HepG2 (cell line): ENCODE data around the gene SMARCD1. TPM values are rescaled to one million over a fixed set of nuclear protein-coding genes. Genes with fewer than 3 reads are reported as not detected.

Experiments
- AGO1 ChIP-seq: fragments of 200-400 bp; formaldehyde crosslinking; IDR thresholded peaks from 2 replicates; pipeline ENCODE4 v1.6.1; 2017; ENCODE audit warnings: mild to moderate bottlenecking, low read depth, low read length, moderate library complexity; ENCODE audit not compliant: poor library complexity, severe bottlenecking
- BORCS8-MEF2B ChIP-seq: sonication (generic); formaldehyde crosslinking; IDR thresholded peaks from 2 replicates; pipeline ENCODE4 v1.8.0; 2022; ENCODE audit warnings: mild to moderate bottlenecking, missing genetic modification reagents
- GATAD2A ChIP-seq: IDR thresholded peaks from 2 replicates; pipeline ENCODE4 v1.6.1; 2016
- KDM6A ChIP-seq: IDR thresholded peaks from 2 replicates; pipeline ENCODE4 v1.6.1; 2016; ENCODE audit warnings: low read depth
- MEIS1 ChIP-seq: sonication (generic); formaldehyde crosslinking; IDR thresholded peaks from 2 replicates; pipeline ENCODE4 v1.9.0; 2021; ENCODE audit warnings: mild to moderate bottlenecking, missing genetic modification reagents, moderate library complexity, borderline replicate concordance
- RXRB ChIP-seq: IDR thresholded peaks from 2 replicates; pipeline ENCODE4 v1.6.1; 2016; ENCODE audit warnings: borderline replicate concordance, missing genetic modification reagents, missing compliant biosample characterization
- SAP130 ChIP-seq: IDR thresholded peaks from 2 replicates; pipeline ENCODE4 v1.6.1; 2016; ENCODE audit warnings: low read depth
- YEATS2 ChIP-seq: sonication (generic); formaldehyde crosslinking; IDR thresholded peaks from 2 replicates; pipeline ENCODE4 v1.4.0; 2020; ENCODE audit warnings: missing genetic modification reagents, borderline replicate concordance
- ZMYM2 ChIP-seq: sonication (generic); formaldehyde crosslinking; IDR thresholded peaks from 2 replicates; pipeline ENCODE4 v1.8.0; 2022; ENCODE audit warnings: mild to moderate bottlenecking, missing genetic modification reagents
- polyA plus RNA-seq, 8 experiments: library from polyadenylated mRNA; depleted of rRNA in 3 of 8; stranded (reverse) in 7 of 8; unstranded in 1 of 8; fragments of >200 nt; fragmentation: Illumina TruSeq in 4 of 8; extraction: Trizol in 4 of 8; gene quantifications; 2 replicates each; pipeline versions ENCODE4 v1.2.1 to v1.2.3, GENCODE V29; 2011 to 2016; ENCODE audit warnings: low read depth in 4 of 8, missing spikeins in 1 of 8, mixed read lengths in 1 of 8; ENCODE audit not compliant: insufficient read depth in 1 of 8
- total RNA-seq, 5 experiments: library from RNA; depleted of rRNA; stranded (reverse); fragments of >200 nt; fragmentation: Illumina TruSeq; extraction: Trizol; gene quantifications; 2 replicates each; pipeline ENCODE4 v1.2.3, GENCODE V29; 2016; ENCODE audit warnings: low read depth in 1 of 5
- TF ChIP-seq, protein P1 (sequence below): sonication (generic); formaldehyde crosslinking; IDR thresholded peaks from 2 replicates; pipeline ENCODE4 v1.5.0; 2020; ENCODE audit warnings: mild to moderate bottlenecking, missing genetic modification reagents, borderline replicate concordance
- TF ChIP-seq, protein P2 (sequence below): IDR thresholded peaks from 2 replicates; pipeline ENCODE4 v1.6.1; 2016; ENCODE audit warnings: low read depth, control low read depth

SMARCD1 gene
- total and polyA plus RNA-seq, 2 of the 13 experiments (the other 11 are each of a cell fraction or from before 2014, with no cell fraction given) = 51.7 to 54.6 TPM

GRCh38 chr12:50104417-50105366, 19.6 kb downstream of the SMARCD1 start (continued):
- TF ChIP-seq RXRB (CRISPR knock-in tag) (0 out of 2 replicates have a peak, but pooled peaks have one; percentile 21), BORCS8-MEF2B (peak; percentile 51; the same call in 1 of the 2 replicates), AGO1 (peak; percentile 12), ZMYM2 (no peak), GATAD2A (peak; percentile 72), SAP130 (peak; percentile 58; the same call in 1 of the 2 replicates), MEIS1 (no peak), KDM6A (CRISPR knock-in tag) (peak; percentile 66; the same call in 1 of the 2 replicates), YEATS2 (CRISPR knock-in tag) (no peak)
- TF ChIP-seq, protein P1, sequence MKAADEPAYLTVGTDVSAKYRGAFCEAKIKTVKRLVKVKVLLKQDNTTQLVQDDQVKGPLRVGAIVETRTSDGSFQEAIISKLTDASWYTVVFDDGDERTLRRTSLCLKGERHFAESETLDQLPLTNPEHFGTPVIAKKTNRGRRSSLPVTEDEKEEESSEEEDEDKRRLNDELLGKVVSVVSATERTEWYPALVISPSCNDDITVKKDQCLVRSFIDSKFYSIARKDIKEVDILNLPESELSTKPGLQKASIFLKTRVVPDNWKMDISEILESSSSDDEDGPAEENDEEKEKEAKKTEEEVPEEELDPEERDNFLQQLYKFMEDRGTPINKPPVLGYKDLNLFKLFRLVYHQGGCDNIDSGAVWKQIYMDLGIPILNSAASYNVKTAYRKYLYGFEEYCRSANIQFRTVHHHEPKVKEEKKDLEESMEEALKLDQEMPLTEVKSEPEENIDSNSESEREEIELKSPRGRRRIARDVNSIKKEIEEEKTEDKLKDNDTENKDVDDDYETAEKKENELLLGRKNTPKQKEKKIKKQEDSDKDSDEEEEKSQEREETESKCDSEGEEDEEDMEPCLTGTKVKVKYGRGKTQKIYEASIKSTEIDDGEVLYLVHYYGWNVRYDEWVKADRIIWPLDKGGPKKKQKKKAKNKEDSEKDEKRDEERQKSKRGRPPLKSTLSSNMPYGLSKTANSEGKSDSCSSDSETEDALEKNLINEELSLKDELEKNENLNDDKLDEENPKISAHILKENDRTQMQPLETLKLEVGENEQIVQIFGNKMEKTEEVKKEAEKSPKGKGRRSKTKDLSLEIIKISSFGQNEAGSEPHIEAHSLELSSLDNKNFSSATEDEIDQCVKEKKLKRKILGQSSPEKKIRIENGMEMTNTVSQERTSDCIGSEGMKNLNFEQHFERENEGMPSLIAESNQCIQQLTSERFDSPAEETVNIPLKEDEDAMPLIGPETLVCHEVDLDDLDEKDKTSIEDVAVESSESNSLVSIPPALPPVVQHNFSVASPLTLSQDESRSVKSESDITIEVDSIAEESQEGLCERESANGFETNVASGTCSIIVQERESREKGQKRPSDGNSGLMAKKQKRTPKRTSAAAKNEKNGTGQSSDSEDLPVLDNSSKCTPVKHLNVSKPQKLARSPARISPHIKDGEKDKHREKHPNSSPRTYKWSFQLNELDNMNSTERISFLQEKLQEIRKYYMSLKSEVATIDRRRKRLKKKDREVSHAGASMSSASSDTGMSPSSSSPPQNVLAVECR (CRISPR knock-in tag) = peak; percentile 38; the same call in 1 of the 2 replicates
- TF ChIP-seq, protein P2, sequence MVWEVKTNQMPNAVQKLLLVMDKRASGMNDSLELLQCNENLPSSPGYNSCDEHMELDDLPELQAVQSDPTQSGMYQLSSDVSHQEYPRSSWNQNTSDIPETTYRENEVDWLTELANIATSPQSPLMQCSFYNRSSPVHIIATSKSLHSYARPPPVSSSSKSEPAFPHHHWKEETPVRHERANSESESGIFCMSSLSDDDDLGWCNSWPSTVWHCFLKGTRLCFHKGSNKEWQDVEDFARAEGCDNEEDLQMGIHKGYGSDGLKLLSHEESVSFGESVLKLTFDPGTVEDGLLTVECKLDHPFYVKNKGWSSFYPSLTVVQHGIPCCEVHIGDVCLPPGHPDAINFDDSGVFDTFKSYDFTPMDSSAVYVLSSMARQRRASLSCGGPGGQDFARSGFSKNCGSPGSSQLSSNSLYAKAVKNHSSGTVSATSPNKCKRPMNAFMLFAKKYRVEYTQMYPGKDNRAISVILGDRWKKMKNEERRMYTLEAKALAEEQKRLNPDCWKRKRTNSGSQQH (CRISPR knock-in tag) = 0 out of 2 replicates have a peak, but pooled peaks have one; percentile 49
